HG03354 (cell line): ENCODE measurements around the gene POLR1C.
A peak's percentile ranks its signal among the peaks of the same experiment; 100 is the strongest.
"Not testable (repeated sequence)": the region's sequence is repeated elsewhere in the genome, so short reads cannot be mapped to it uniquely, and the experiment has no call there.

Source experiments
- ATAC-seq: cut with Tn5 transposase; IDR thresholded peaks from one replicate; pipeline ENCODE4 v1.9.1; 2021; ENCODE audit warnings: mild to moderate bottlenecking; ENCODE audit not compliant: unreplicated experiment, poor library complexity, severe bottlenecking

POLR1C gene, protein sequence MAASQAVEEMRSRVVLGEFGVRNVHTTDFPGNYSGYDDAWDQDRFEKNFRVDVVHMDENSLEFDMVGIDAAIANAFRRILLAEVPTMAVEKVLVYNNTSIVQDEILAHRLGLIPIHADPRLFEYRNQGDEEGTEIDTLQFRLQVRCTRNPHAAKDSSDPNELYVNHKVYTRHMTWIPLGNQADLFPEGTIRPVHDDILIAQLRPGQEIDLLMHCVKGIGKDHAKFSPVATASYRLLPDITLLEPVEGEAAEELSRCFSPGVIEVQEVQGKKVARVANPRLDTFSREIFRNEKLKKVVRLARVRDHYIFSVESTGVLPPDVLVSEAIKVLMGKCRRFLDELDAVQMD

DNA sequence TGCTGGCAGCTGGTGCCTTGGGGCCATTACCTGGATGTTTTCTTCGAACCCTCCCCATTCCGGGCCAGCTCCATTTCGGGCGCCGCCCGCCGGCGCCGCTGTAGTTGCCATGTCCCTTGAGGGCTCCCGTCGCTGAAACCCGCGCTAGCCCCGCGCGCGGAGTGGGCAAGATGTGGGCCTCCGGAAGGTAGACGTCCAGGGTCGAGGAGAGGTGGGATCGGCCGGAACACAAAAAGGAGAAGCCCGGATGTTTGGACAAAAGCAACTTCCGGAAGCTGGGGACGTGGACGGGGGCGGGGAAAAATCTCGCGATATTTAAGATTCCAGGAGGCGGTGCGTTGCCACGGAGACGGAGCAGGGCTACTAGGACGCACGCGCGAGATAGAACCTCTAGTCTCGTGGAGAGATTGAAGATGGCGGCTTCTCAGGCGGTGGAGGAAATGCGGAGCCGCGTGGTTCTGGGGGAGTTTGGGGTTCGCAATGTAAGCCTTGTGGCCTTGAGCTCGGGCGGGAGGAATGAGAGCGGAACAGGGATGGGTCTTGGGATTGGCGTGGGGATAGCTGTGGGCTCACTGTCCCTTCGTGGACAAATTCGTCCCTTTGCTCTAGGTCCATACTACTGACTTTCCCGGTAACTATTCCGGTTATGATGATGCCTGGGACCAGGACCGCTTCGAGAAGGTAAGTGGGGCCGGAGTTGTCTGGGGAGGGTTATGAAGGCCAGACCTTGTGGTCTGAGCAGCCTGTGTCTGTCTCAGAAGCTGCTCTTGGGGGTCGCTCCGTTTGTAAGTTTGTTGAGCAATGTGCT lies at the start of gene POLR1C, which contains the start of gene YIPF3:
Gene POLR1C (plus strand): TSS at position 393 of the 808 bp plus-strand sequence. CDS start 21 bp downstream, at position 414.
Gene YIPF3 (minus strand): TSS at position 230 of the 808 bp plus-strand sequence. CDS start 119 bp downstream, at position 111.
- ATAC-seq, result peak; percentile 90

DNA sequence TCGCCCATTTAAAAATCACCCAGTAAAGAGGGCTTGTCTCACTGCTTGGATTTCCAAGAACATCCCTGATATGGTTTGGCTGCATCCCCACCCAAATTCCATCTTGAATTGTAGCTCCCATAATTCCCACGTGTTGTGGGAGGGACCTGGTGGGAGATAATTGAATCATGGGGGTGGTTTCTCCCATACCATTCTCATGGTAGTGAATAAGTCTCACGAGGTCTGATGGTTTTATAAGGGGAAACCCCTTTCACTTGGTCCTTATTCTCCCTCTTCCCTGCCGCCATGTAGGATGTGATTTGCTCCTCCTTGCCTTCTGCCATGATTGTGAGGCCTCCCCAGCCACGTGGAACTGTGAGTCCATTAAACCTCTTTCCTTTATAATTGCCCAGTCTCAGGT lies 49.6 kb upstream of the POLR1C start:
- ATAC-seq, result not testable (repeated sequence)

DNA sequence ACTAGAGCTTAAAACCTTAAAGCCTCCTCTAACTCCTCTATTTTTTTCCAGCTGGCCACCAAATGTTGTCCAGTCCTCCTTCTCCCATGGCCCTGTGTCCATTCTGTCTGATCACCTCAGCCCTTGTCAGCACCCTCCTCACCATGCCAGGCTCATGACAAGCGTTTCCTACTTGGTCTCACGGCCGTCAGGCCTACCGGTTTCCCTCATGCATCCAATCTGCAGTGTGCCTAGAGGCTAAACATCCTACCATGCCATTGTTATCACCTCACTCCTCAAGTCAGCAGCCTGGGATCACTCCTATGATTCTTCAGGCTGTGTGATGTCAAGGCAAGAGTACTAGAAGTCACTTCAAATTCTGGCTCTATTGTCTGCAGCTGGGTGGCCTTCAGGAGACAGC lies 49.1 kb upstream of the POLR1C start:
- ATAC-seq, result no peak

DNA sequence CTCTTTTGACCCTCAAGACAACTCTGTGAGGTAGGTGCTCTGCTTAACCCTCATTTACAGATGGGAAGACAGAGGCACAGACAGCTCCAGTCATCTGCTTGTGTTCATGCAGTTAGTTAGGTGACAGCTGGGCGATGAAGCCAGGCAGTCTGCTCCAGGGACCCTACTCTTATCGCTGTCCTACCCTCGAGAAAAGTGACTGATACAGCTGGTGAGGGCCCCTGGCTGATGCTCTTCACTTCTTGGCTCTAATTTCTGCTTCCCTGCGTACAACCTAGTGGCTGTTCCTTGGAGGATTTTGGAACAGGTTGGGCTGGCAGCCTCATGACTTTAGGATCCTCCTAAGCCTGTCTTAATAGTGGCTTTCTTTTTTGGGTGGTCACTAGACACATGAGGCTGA lies 48.6 kb upstream of the POLR1C start:
- no peak for ATAC-seq

DNA sequence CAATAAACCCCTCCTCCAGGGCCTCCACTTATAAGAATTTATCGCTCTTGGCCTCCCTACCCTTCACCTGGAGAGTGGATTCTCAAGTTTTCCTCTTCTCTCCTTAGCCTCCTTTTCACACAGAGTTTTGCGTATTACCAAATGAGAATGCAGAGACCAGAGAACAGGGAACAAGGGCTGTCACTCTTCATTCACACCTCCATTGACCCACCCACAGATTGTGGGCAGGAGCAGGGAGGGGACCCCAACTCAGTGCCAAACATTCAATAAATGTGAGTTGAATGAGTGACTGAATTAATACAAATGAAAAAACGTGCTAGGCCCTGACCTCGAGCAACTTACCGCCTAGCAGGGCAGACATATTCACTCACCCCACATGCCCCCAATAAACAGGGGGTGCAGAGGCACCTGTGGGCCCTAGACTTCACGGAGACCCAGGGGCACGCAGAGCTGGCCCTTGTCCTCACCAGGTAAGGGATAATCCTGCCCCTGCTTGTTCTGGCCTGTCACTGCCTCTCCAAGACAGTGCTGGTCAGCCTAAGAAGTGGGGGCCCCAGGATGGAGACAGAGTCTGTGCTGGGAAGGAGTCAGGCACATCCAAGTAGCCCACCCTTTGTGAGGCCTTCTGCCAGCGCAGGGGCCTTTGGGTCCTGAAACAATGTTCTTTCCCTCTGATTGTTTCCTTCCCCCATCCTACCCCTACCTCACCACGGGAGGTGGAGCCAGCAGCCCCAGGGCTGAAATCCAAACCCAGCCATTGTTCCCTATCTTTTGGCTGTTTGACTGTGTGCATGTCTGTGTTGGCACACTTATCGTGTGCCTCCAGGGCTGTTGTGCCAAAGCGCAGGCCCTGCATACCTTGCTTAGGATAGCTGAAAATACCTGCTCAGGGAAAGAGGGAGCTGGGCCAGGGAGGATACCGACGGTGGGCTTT lies 47.9 kb upstream of the POLR1C start:
- ATAC-seq, result no peak

DNA sequence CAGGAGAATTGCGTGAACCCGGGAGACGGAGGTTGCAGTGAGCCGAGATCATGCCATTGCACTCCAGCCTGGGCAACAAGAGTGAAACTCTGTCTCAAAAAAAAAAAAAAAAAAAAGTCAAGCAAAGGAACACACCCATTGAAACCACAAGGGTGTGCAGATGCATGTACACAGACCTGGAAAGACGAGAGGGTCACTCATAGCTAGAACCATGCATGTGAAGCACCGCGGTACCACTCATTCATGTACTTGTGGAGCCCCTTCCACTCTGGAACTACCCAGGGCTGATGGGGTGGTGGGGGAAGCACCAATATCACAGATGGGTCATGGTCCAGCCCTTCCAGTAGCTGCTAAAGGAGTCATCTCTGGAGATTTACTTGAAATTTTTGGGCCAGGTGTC lies 46.9 kb upstream of the POLR1C start:
- ATAC-seq, result no peak

DNA sequence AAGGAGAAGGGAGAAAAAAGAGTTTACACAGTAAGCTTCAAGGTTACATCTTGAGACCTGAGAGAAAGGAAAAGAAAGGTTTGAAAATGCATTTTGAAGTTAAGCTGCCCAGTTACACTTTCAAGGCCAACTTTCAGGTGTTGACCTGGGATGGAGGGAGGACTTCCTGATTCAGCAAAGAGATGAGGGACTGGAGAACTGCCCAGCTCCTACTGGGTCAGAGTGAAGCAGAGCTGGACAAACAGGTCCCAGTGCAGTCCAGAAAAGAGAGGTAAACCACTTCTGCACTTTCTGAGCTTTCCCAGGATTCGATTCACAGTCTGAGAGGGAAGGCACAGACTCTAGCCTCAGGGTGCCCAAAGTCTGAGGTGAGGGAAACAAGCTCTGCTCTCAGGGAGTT lies 45.5 kb upstream of the POLR1C start:
- ATAC-seq, result no peak

DNA sequence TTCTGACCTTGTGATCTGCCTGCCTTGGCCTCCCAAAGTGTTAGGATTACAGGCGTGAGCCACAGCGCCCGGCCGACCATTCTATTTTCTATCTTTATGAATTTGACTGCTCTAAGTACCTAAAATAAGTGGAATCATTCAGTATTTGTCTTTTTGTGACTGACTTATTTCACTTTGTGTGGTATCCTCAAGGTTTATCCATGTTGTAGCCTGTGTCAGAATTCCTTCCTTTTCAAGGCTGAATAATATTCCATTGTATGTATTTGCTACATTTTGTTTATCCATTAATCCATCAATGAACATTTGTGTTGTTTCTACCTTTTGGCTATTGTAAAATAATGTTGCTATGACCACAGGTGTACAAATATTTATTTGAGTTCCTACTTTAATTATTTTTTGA lies 44.4 kb upstream of the POLR1C start:
- ATAC-seq, result no peak

DNA sequence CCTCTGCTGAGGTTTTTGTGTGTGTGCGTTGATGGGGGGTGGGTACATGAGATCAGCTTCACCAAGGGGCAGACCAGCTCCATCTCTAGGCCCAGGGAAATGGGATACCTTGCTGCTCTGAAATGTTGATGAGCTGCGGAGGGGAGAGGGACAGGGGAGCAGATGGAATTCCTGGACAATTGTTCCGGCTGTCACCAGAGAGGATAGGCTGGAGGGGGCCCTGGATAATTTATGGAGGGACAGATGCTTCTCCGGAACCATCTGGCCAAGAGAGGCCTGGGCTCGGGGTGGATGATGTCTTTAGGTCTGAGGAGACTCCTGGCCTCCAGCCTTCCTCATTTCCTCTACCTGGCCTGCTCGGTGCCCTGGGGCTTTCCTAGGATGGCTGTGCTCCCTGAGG lies 41.4 kb upstream of the POLR1C start:
- ATAC-seq, result no peak

DNA sequence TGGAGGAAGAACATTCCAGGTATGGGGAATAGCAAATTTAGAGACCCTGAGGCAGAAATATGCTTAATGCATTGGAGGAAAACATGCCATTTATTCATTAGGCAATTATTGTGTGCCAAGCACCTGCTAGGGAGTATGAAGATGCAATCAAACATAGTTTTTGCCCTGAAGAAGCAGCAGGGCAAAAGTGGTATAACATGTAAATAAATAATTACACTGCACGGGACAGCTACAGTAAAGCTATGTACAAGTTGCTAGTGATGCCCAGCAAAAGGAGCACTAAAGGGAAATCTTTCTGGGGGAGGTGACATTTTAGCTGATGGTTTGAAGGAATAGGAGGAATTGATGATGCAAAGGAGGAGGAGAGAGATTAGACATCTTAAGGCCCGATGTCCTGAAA lies 40.1 kb upstream of the POLR1C start:
- no peak for ATAC-seq

DNA sequence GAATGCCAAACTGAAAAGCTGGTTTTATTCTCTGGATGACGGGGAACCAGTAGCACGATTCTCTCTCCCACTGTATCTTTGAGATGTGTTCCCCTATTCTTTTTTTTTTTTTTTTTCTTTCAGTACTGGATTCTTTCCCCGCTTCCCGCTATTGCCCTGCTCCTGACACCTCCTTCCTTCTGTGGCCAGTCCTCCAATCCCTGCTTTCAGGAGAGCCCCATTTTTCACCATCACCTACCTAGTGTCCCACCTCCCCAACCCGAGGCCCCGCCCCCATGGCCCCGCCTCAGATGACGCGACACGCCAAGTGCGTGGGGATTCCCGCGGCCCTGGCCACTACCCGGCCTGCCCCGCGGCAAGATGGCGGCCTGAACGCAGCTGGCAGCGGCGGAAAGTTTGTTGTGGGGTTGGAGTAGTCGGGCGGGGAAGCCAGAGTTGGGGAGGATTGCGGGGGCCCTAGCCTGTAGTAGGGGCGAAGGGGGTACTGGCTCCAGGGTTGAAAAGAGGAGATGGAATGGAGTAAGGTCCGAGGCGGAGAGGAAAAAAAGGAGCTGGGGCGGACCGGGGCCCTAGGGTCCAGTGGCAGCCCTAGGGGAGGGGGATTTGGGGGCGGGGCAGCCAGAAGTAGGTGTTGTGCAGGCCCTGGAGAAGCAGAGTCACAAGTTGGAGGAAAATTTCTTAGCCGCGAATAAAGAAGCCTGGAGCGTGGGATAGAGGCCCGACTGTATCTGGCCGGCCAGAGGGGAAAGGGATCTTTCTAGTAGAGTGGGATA lies 39.5 kb upstream of the POLR1C start, which contains the start of gene TJAP1:
Gene TJAP1 (plus strand): TSS at position 336 of the 773 bp plus-strand sequence. CDS start 21,432 bp downstream, outside the sequence.
- peak; percentile 91 for ATAC-seq

DNA sequence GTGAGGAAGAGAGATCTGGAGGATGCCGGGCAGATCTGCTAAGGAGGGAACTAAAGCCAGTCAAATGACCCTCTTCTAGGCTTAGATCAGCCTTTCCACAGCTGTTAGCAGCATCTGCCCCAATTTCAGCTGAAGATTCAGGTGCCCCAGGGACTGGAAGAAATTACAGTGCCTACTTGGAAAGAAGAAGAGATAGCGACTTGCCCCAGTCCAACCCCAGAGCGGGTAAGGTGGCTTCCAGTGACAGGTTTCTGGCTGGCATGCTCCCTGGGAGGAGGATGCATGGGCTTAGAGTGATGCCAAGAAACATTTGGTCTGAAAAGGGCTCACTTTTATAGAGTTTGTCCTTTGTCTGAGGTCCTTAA lies 38.9 kb upstream of the POLR1C start:
- peak; percentile 19 for ATAC-seq

DNA sequence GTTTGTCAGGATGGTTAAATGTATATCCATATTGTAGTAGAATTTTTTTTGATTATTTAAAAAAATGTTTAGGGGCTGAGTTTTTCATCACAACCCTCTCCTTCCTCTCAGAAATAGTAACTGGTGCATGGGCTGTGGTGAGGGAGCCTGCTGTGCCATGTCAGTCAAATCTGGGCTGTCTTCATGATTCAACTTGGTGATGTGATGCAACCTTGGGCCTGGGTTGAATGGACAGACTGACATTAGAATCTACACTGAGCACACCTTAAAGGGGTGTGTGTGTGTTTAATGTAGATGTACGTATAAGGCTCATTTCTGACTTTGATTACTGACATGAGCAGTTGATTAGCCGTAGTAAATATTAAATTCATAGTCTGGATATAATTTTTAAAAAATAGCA lies 35.8 kb upstream of the POLR1C start:
- no peak for ATAC-seq

DNA sequence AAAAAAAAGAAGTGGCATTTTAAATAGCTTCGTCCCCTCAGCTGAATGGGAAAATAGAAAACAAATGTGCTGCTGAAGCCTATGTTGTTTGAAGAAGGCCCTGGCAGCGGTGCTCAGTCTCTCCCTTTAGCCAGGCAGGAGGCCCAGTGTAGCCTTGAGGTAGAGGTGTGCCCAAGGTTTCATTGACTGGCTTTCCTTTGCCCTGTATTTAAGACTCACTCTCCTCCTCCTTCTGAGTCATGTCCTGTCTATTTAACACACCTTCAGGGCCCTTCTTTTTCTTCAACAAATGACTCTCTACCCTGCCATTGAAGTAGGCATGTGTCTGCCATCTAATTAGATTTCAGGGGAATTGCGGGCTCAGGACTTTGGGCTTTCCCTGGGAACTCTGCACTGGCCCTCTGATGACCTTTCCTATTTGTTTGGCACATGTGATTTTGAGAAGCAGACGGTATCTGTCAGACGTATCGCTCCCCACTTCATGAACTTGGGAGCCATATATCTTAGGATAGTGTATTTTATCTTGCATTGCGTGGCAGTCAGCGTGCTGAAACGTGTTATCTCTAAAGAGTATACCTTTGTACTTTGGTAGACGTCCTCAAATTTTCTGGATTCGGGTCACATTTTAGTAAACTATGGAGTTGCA lies 35.2 kb upstream of the POLR1C start:
- no peak for ATAC-seq

DNA sequence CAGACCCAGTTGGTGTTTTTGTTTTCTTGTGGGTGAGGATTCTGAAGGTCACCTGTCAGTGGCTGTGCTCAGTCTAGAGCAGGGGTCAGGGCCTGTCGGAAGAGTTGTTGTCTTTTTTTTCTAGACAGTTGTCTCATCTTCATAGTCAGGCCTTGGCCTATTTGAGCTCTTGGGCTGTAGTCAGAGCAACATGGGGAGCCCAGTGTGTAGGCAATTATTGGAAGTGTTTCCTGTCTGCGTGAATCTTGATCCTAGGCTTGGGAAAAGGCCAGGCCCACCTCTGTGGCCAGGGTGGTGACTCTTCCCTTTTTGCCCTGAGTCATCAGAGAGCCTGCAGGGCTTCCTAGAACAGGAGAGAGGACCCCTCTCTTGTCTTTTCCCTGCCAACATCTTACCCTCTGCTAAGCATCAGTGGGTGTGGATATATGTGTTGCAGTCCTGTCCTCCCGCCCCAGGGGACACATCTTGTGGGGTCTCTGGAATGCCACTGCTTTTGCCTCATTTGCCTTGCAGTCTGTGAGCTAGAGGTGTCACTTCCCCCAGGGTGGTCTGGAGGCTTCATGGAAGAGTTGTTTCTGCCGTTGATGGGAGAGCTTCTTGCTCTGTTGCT lies 28.1 kb upstream of the POLR1C start:
- no peak for ATAC-seq

DNA sequence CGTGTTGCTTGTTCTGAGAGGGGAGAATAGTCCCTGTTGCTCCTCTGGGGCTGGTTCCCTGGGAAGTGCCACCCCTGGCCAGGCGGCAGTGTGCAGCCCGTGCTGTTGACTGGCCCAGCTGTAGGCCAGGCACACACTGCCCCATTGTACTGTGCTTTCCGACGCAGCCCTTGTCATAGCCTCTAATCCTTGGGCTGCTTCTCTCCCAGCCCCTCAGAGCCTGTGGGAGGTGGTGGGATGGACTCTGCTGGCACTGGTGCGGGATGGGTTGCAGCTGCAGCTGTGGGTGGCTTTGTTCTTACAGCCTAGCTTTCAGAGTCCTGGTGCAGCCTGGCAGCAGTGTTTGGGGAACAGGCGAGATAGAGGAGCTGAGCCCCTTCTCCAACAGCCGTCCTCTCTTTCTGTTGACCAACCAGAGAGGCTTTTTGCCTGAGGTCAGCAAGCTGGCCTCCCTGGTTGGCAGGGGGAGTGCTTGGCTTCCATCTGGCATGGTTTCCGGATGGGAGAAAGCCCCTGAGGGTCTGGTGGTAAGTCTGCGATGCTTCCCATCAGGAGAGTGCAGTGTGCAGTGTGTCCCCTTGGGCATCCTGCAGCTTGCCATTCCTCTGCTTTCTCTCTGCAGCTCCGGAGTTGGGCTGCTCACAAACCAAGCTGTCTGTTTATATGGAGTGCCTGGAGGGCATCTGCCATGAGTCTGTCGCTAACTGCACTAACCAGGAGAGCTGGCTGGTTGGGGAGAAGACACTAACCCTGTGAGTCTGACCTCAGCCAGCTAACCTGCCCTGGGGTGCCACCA lies 27.4 kb upstream of the POLR1C start:
- no peak for ATAC-seq

DNA sequence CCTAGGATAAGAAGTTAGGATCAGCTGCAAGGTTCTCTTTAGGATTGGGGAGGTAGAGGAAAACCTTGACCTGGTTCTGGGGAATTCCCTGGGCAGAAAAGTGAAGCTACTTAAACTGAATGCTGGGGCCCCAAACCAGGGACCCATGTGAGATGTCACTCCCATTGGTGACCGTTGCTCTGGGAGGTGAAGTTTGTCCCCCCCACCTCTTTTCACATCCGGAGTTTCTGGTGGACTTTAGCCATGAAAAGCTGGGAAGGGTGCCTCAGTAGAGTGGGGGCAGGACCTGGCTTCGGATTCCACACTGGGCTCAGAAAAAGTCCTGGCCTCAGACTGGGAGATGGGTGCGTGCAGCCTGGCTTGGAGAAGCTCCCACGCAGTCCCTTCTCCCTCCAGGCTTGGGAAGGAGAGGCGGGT lies 26.4 kb upstream of the POLR1C start:
- no peak for ATAC-seq
